Mesenchymal stem cell (in vitro differentiated cells and primary cell): ENCODE results near the gene EEFSEC.

ENCODE experiments used
- DNase-seq: peaks from one replicate; pipeline ENCODE4 v3.0.0-alpha.2; 2013
- H2AFZ ChIP-seq: one replicate; pipeline ENCODE4 v1.6.1; 2013; ENCODE audit warnings: low read depth, mild to moderate bottlenecking, control low read depth, inconsistent platforms, low read length, moderate library complexity
- H2AK5ac ChIP-seq: 2 replicates; pipeline ENCODE4 v1.6.1; 2013; ENCODE audit warnings: low read length, moderate library complexity, mild to moderate bottlenecking, inconsistent platforms; ENCODE audit not compliant: severe bottlenecking
- H2BK120ac ChIP-seq: one replicate; pipeline ENCODE4 v1.6.1; 2013; ENCODE audit warnings: low read depth, mild to moderate bottlenecking, inconsistent platforms, low read length, moderate library complexity
- H2BK12ac ChIP-seq, 2 experiments: one replicate each; pipeline ENCODE4 v1.6.1; 2013; ENCODE audit warnings: inconsistent platforms in 2 of 2, low read length in 2 of 2, mild to moderate bottlenecking in 2 of 2, moderate library complexity in 2 of 2, control low read depth in 1 of 2
- H2BK15ac ChIP-seq: one replicate; pipeline ENCODE4 v1.6.1; 2013; ENCODE audit warnings: mild to moderate bottlenecking, low read depth, inconsistent platforms; ENCODE audit not compliant: poor library complexity, severe bottlenecking
- H2BK5ac ChIP-seq: 2 replicates; pipeline ENCODE4 v1.6.1; 2013; ENCODE audit warnings: low read depth, mild to moderate bottlenecking, low read length, control low read depth, inconsistent platforms; ENCODE audit not compliant: poor library complexity, severe bottlenecking
- H3K14ac ChIP-seq, 2 experiments: one replicate each; pipeline ENCODE4 v1.6.1; 2013; ENCODE audit warnings: inconsistent platforms in 2 of 2, low read length in 2 of 2, control low read depth in 1 of 2, mild to moderate bottlenecking in 1 of 2, moderate library complexity in 1 of 2
- H3K18ac ChIP-seq, 2 experiments: one replicate each; pipeline ENCODE4 v1.6.1; 2013; ENCODE audit warnings: inconsistent platforms in 2 of 2, low read length in 2 of 2, control low read depth in 1 of 2, low read depth in 1 of 2, mild to moderate bottlenecking in 1 of 2
- H3K23ac ChIP-seq, 2 experiments: one replicate each; pipeline ENCODE4 v1.6.1; 2013; ENCODE audit warnings: inconsistent platforms in 2 of 2, low read length in 2 of 2, mild to moderate bottlenecking in 2 of 2, moderate library complexity in 2 of 2, control low read depth in 1 of 2
- H3K27ac ChIP-seq: 2 replicates; pipeline ENCODE4 v1.5.1; 2013; ENCODE audit warnings: mild to moderate bottlenecking, moderate library complexity, low read length, control low read depth, inconsistent platforms; ENCODE audit not compliant: poor library complexity, severe bottlenecking
- H3K27me3 ChIP-seq, 2 experiments: 2 replicates each; pipeline versions ENCODE4 v1.6.1 to v1.7.0; 2013; ENCODE audit warnings: low read length in 2 of 2, mild to moderate bottlenecking in 2 of 2, moderate library complexity in 2 of 2, control low read depth in 1 of 2, inconsistent platforms in 1 of 2; ENCODE audit not compliant: control insufficient read depth in 1 of 2, insufficient read depth in 1 of 2
- H3K36me3 ChIP-seq, 2 experiments: 2 replicates each; pipeline versions ENCODE4 v1.6.1 to v1.7.0; 2013; ENCODE audit warnings: low read length in 2 of 2, control low read depth in 1 of 2, inconsistent platforms in 1 of 2, low read depth in 1 of 2, mild to moderate bottlenecking in 1 of 2; ENCODE audit not compliant: insufficient read depth in 2 of 2, control insufficient read depth in 1 of 2
- H3K4ac ChIP-seq, 2 experiments: one replicate each; pipeline ENCODE4 v1.6.1; 2013; ENCODE audit warnings: inconsistent platforms in 2 of 2, low read length in 2 of 2, mild to moderate bottlenecking in 2 of 2, moderate library complexity in 2 of 2, control low read depth in 1 of 2, low read depth in 1 of 2
- H3K4me1 ChIP-seq: 2 replicates; pipeline ENCODE4 v1.6.1; 2013; ENCODE audit warnings: low read depth, low read length, control low read depth; ENCODE audit not compliant: control insufficient read depth, insufficient read depth
- H3K4me2 ChIP-seq: 2 replicates; pipeline ENCODE4 v1.6.1; 2013; ENCODE audit warnings: low read length, mild to moderate bottlenecking, inconsistent platforms; ENCODE audit not compliant: poor library complexity, severe bottlenecking
- H3K4me3 ChIP-seq, 2 experiments: 2 replicates each; pipeline versions ENCODE4 v1.5.1 to v1.7.0; 2013; ENCODE audit warnings: low read length in 2 of 2, mild to moderate bottlenecking in 2 of 2, control low read depth in 1 of 2, low read depth in 1 of 2; ENCODE audit not compliant: insufficient read depth in 1 of 2
- H3K79me1 ChIP-seq: replicated peaks from 2 replicates; pipeline ENCODE4 v1.6.1; 2013; ENCODE audit warnings: mild to moderate bottlenecking, control low read depth, low read length, inconsistent platforms; ENCODE audit not compliant: poor library complexity, severe bottlenecking
- H3K9ac ChIP-seq: 2 replicates; pipeline ENCODE4 v1.7.0; 2013; ENCODE audit warnings: mild to moderate bottlenecking, low read length, moderate library complexity
- H3K9me3 ChIP-seq: 2 replicates; pipeline ENCODE4 v1.7.0; 2013; ENCODE audit warnings: mild to moderate bottlenecking, low read length; ENCODE audit not compliant: control insufficient read depth
- H4K8ac ChIP-seq: one replicate; pipeline ENCODE4 v1.6.1; 2013; ENCODE audit warnings: inconsistent platforms, mild to moderate bottlenecking, low read length, moderate library complexity
- H4K91ac ChIP-seq: one replicate; pipeline ENCODE4 v1.6.1; 2013; ENCODE audit warnings: mild to moderate bottlenecking, low read length, inconsistent platforms
- WGBS: methylation state at CpG from one replicate; pipeline ENCODE4 v1.1.7; 2013; ENCODE audit warnings: mixed read lengths; 5-methylcytosine and 5-hydroxymethylcytosine counted together

EEFSEC gene

GRCh38 chr3:128421966-128422365 is 268.7 kb downstream of the EEFSEC start:
- H3K4me2 ChIP-seq = no peak overlapping the region
- no peak overlapping the region for H2BK15ac ChIP-seq
- H3K14ac ChIP-seq = no peak overlapping the region
- no peak overlapping the region for H3K4ac ChIP-seq
- WGBS = 83% methylated on average over 7 of the region's 7 CpGs
- H4K91ac ChIP-seq = no peak overlapping the region
- no peak overlapping the region for H3K4me3 ChIP-seq
- no peak overlapping the region for H2AFZ ChIP-seq
- H2AK5ac ChIP-seq = no peak overlapping the region
- H3K18ac ChIP-seq = no peak overlapping the region
- no peak overlapping the region for H3K27ac ChIP-seq
- H2BK12ac ChIP-seq = no peak overlapping the region
- H3K4me1 ChIP-seq = peaks cover 19% of the 10 kb centered on the region
- H3K23ac ChIP-seq = no peak overlapping the region
- H2BK5ac ChIP-seq = no peak overlapping the region
- no peaks in the 10 kb centered on the region for H3K79me1 ChIP-seq
- DNase-seq = no peak
- H3K9me3 ChIP-seq = no peaks in the 10 kb centered on the region
- no peak overlapping the region for H3K9ac ChIP-seq
- peaks cover 23 to 91% of the 10 kb centered on the region in 2 experiments for H3K27me3 ChIP-seq
- H4K8ac ChIP-seq = no peak overlapping the region
- no peak overlapping the region for H2BK120ac ChIP-seq
- H3K36me3 ChIP-seq = no peaks in the 10 kb centered on the region

GRCh38 chr3:128422762-128423524 is 269.7 kb downstream of the EEFSEC start:
- Histone ChIP-seq H3K79me1 (no peaks in the 10 kb centered on the region), H3K23ac (no peak overlapping the region)
- 91% methylated on average over 3 of the region's 3 CpGs for WGBS

GRCh38 chr3:128423525-128424147 is 270.4 kb downstream of the EEFSEC start:
- peak overlapping the region; percentile 74 for H4K91ac ChIP-seq
- H3K79me1 ChIP-seq = no peaks in the 10 kb centered on the region
- H3K23ac ChIP-seq = peak overlapping the region in 1 of 2 experiments; percentile 62
- no peak overlapping the region for H3K9ac ChIP-seq
- H2BK15ac ChIP-seq = no peak overlapping the region
- no peak overlapping the region for H2AFZ ChIP-seq
- WGBS = 90% methylated on average over 7 of the region's 7 CpGs
- no peak overlapping the region for H2BK5ac ChIP-seq
- H3K4ac ChIP-seq = peak overlapping the region; percentile 58 to 62
- peak overlapping the region in 1 of 2 experiments; percentile 44 for H3K14ac ChIP-seq
- peak overlapping the region in 1 of 2 experiments; percentile 4 for H3K4me3 ChIP-seq
- no peak overlapping the region for H3K4me2 ChIP-seq
- no peak overlapping the region for H2BK120ac ChIP-seq
- H3K9me3 ChIP-seq = no peaks in the 10 kb centered on the region
- peak overlapping the region; percentile 29 to 81 for H2BK12ac ChIP-seq
- H3K18ac ChIP-seq = peak overlapping the region in 1 of 2 experiments; percentile 59
- peaks cover 13% of the 10 kb centered on the region for H3K4me1 ChIP-seq
- DNase-seq = peak; percentile 21
- H3K36me3 ChIP-seq = no peaks in the 10 kb centered on the region
- no peak overlapping the region for H4K8ac ChIP-seq
- H3K27me3 ChIP-seq = peaks cover 34 to 93% of the 10 kb centered on the region in 2 experiments
- H2AK5ac ChIP-seq = no peak overlapping the region
- H3K27ac ChIP-seq = no peak overlapping the region

More at GRCh38 chr3:128422762-128423524, 269.7 kb downstream of the EEFSEC start:
- peaks cover 28 to 93% of the 10 kb centered on the region in 2 experiments for H3K27me3 ChIP-seq
- no peak overlapping the region for H3K4me3 ChIP-seq
- H2BK120ac ChIP-seq = no peak overlapping the region
- H3K18ac ChIP-seq = no peak overlapping the region
- no peak overlapping the region for H2BK5ac ChIP-seq
- no peak overlapping the region for H4K91ac ChIP-seq
- no peak overlapping the region for H2BK12ac ChIP-seq
- H3K9me3 ChIP-seq = no peaks in the 10 kb centered on the region
- DNase-seq = no peak
- H3K4me1 ChIP-seq = peaks cover 13% of the 10 kb centered on the region
- no peak overlapping the region for H3K9ac ChIP-seq
- H3K27ac ChIP-seq = no peak overlapping the region
- no peak overlapping the region for H2BK15ac ChIP-seq
- H4K8ac ChIP-seq = no peak overlapping the region
- no peak overlapping the region for H2AFZ ChIP-seq
- H3K36me3 ChIP-seq = no peaks in the 10 kb centered on the region
- H3K4me2 ChIP-seq = no peak overlapping the region
- no peak overlapping the region for H3K4ac ChIP-seq
- H3K14ac ChIP-seq = peak overlapping the region in 1 of 2 experiments; percentile 77
- no peak overlapping the region for H2AK5ac ChIP-seq

GRCh38 chr3:128424508-128425069 is 271.3 kb downstream of the EEFSEC start:
- Histone ChIP-seq H3K4me2 (no peak overlapping the region), H3K27ac (no peak overlapping the region), H2BK15ac (no peak overlapping the region), H3K36me3 (no peaks in the 10 kb centered on the region), H3K23ac (no peak overlapping the region), H2BK120ac (no peak overlapping the region), H3K4ac (no peak overlapping the region), H2BK12ac (no peak overlapping the region), H3K4me1 (peaks cover 13% of the 10 kb centered on the region), H3K27me3 (peaks cover 41 to 93% of the 10 kb centered on the region in 2 experiments), H2AFZ (no peak overlapping the region), H3K4me3 (no peak overlapping the region), H3K9me3 (no peaks in the 10 kb centered on the region), H3K9ac (no peak overlapping the region), H2AK5ac (no peak overlapping the region), H4K91ac (no peak overlapping the region), H3K79me1 (no peaks in the 10 kb centered on the region), H3K14ac (no peak overlapping the region), H4K8ac (no peak overlapping the region), H2BK5ac (no peak overlapping the region), H3K18ac (no peak overlapping the region)
- WGBS = 42% methylated on average over 14 of the region's 14 CpGs
- peak; percentile 92 for DNase-seq
